OCI-M1 (cell line): ENCODE results near the gene POLA1.
"Not testable (repeated sequence)": the region's sequence is repeated elsewhere in the genome, so short reads cannot be mapped to it uniquely, and the experiment has no call there.

Experiments used
- DNase-seq: peaks from one replicate; lab custom pipeline; 2025; lab: John Stamatoyannopoulos, UW

POLA1 gene

GRCh38 chrX:24693453-24694202, at the start of gene POLA1:
TSS of gene POLA1 (plus strand) at chrX:24693918. CDS start at chrX:24693962, 44 bp downstream.
- DNase-seq, result peak; percentile 98

GRCh38 chrX:24646006-24646405, 47.7 kb upstream of the POLA1 start:
- peak; percentile 41 for DNase-seq

GRCh38 chrX:24646745-24647182, 47.0 kb upstream of the POLA1 start:
- DNase-seq, result peak; percentile 62

GRCh38 chrX:24647257-24648058, 46.3 kb upstream of the POLA1 start, which contains the start of gene PCYT1B:
TSS of gene PCYT1B (minus strand) at chrX:24647347. CDS start at chrX:24647105, 242 bp downstream.
- peak; percentile 88 for DNase-seq

GRCh38 chrX:24648495-24648894, 45.2 kb upstream of the POLA1 start:
- DNase-seq, result no peak

- DNase-seq, result no peak
Measured at GRCh38 chrX:24651783-24652182, 41.9 kb upstream of the POLA1 start.

- not testable (repeated sequence) for DNase-seq
Measured at GRCh38 chrX:24655679-24656078, 38.0 kb upstream of the POLA1 start.

GRCh38 chrX:24657671-24658386, 35.9 kb upstream of the POLA1 start:
- DNase-seq, result no peak

GRCh38 chrX:24658421-24658820, 35.3 kb upstream of the POLA1 start:
- DNase-seq, result peak; percentile 11

GRCh38 chrX:24659106-24659505, 34.6 kb upstream of the POLA1 start:
- DNase-seq, result no peak

- no peak for DNase-seq
Measured at GRCh38 chrX:24659646-24660045, 34.1 kb upstream of the POLA1 start.

- no peak for DNase-seq
Measured at GRCh38 chrX:24661292-24661691, 32.4 kb upstream of the POLA1 start.

- peak; percentile 9 for DNase-seq
Measured at GRCh38 chrX:24662352-24662751, 31.4 kb upstream of the POLA1 start.

- peak; percentile 4 for DNase-seq
Measured at GRCh38 chrX:24668111-24668510, 25.6 kb upstream of the POLA1 start.

GRCh38 chrX:24672701-24673190, 21.0 kb upstream of the POLA1 start:
- no peak for DNase-seq

- DNase-seq, result no peak
Measured at GRCh38 chrX:24673424-24673823, 20.3 kb upstream of the POLA1 start.

- DNase-seq, result peak; percentile 35
Measured at GRCh38 chrX:24676403-24677024, 17.2 kb upstream of the POLA1 start.

GRCh38 chrX:24682739-24683432, 10.8 kb upstream of the POLA1 start:
- DNase-seq, result no peak

GRCh38 chrX:24684048-24684447, 9.7 kb upstream of the POLA1 start:
- no peak for DNase-seq

- peak; percentile 6 for DNase-seq
Measured at GRCh38 chrX:24692305-24692704, 1.4 kb upstream of the POLA1 start.

- DNase-seq, result no peak
Measured at GRCh38 chrX:24694825-24695224, 1.1 kb downstream of the POLA1 start.
